MM.1S (cell line): ENCODE measurements around the gene METTL16.
"Not testable (repeated sequence)": the region's sequence is repeated elsewhere in the genome, so short reads cannot be mapped to it uniquely, and the experiment has no call there.

Experiments used
- DNase-seq: peaks from one replicate; pipeline ENCODE4 v3.0.0-alpha.2; 2015
- H2AFZ ChIP-seq: fragments of 300-600 bp; sonication (generic); 2 replicates; pipeline ENCODE4 v1.6.0; 2016; ENCODE audit warnings: antibody characterized with exemption, low read length
- H3F3A ChIP-seq: fragments of 300-600 bp; sonication (generic); 2 replicates; pipeline ENCODE4 v1.6.1; 2016; ENCODE audit warnings: mild to moderate bottlenecking, antibody characterized with exemption, low read length, moderate library complexity, mixed read lengths; ENCODE audit not compliant: insufficient read depth
- H3K27ac ChIP-seq: fragments of 300-600 bp; sonication (generic); 2 replicates; pipeline ENCODE4 v1.5.1; 2016; ENCODE audit warnings: mild to moderate bottlenecking, low read length
- H3K27me3 ChIP-seq: fragments of 300-600 bp; sonication (generic); replicated peaks from 2 replicates; pipeline ENCODE4 v1.6.0; 2016; ENCODE audit warnings: low read length; ENCODE audit not compliant: insufficient read depth
- H3K36me3 ChIP-seq: fragments of 300-600 bp; sonication (generic); replicated peaks from 2 replicates; pipeline ENCODE4 v1.6.1; 2016; ENCODE audit warnings: mild to moderate bottlenecking, low read length, mixed read lengths; ENCODE audit not compliant: insufficient read depth
- H3K4me1 ChIP-seq: fragments of 300-600 bp; sonication (generic); 2 replicates; pipeline ENCODE4 v1.6.1; 2016; ENCODE audit warnings: low read length, mixed read lengths
- H3K4me2 ChIP-seq: fragments of 300-600 bp; sonication (generic); 2 replicates; pipeline ENCODE4 v1.6.0; 2016; ENCODE audit warnings: low read depth, low read length
- H3K4me3 ChIP-seq: fragments of 300-600 bp; sonication (generic); 2 replicates; pipeline ENCODE4 v1.5.1; 2016; ENCODE audit warnings: low read length, mixed read lengths
- H3K79me2 ChIP-seq: fragments of 300-600 bp; sonication (generic); 2 replicates; pipeline ENCODE4 v1.6.1; 2016; ENCODE audit warnings: mixed run types, low read length, mixed read lengths
- H3K9ac ChIP-seq: fragments of 300-600 bp; sonication (generic); 2 replicates; pipeline ENCODE4 v1.6.1; 2016; ENCODE audit warnings: low read length, mixed read lengths
- H3K9me2 ChIP-seq: fragments of 300-600 bp; sonication (generic); replicated peaks from 2 replicates; pipeline ENCODE4 v1.6.1; 2016; ENCODE audit warnings: mild to moderate bottlenecking, low read length, mixed read lengths; ENCODE audit not compliant: insufficient read depth
- H3K9me3 ChIP-seq: fragments of 300-600 bp; sonication (generic); replicated peaks from 2 replicates; pipeline ENCODE4 v1.6.1; 2016; ENCODE audit warnings: mild to moderate bottlenecking, low read length, mixed read lengths; ENCODE audit not compliant: insufficient read depth
- H4K20me1 ChIP-seq: fragments of 300-600 bp; sonication (generic); 2 replicates; pipeline ENCODE4 v1.6.1; 2016; ENCODE audit warnings: mild to moderate bottlenecking, low read length, moderate library complexity, mixed read lengths; ENCODE audit not compliant: insufficient read depth
- EZH2 ChIP-seq: fragments of 300-600 bp; sonication (generic); optimal IDR thresholded peaks from 2 replicates; pipeline ENCODE3; 2017; ENCODE audit warnings: low read depth, mild to moderate bottlenecking, antibody characterized with exemption, low read length, mixed read lengths
- EZH2phosphoT487 ChIP-seq: fragments of 300-600 bp; sonication (generic); IDR thresholded peaks from 2 replicates; pipeline ENCODE4 v1.6.1; 2018; ENCODE audit warnings: antibody characterized with exemption, low read length
- TF ChIP-seq, protein P1 (sequence below): fragments of 300-600 bp; sonication (generic); IDR thresholded peaks from 2 replicates; pipeline ENCODE4 v1.5.1; 2016; ENCODE audit warnings: antibody characterized with exemption, low read length, mixed read lengths

The METTL16 gene

DNA sequence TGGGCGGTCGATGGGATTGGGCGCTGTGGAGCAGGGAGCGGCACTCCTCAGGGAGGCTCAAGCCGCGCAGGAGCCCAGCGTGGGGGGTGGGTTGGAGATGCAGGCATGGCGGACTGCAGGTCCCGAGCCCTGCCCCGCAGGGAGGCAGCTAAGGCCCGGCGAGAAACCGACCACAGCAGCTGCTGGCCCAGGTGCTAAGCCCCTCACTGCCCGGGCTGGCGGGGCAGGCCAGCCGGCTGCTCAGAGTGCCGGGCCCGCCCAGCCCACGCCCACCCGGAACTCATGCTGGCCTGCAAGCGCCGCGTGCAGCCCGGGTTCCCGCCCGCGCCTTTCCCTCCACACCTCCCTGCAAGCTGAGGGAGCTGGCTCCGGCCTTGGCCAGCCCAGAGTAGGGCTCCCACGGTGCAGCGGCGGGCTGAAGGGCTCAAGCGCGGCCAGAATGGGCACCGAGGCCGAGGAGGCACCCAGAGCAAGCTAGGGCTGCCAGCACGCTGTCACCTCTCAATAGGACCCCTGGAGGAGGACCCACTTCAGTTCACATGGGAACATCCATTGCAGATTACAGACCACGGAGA is 20.5 kb upstream of the METTL16 start:
- Histone ChIP-seq H3K9ac (no peak overlapping the region), H3K27me3 (no peaks in the 10 kb centered on the region), H3K36me3 (no peaks in the 10 kb centered on the region), H3K4me3 (no peak overlapping the region), H3K9me2 (no peaks in the 10 kb centered on the region), H2AFZ (no peak overlapping the region), H4K20me1 (no peaks in the 10 kb centered on the region), H3F3A (no peaks in the 10 kb centered on the region), H3K4me2 (no peak overlapping the region), H3K9me3 (no peaks in the 10 kb centered on the region), H3K79me2 (no peaks in the 10 kb centered on the region), H3K27ac (no peak overlapping the region), H3K4me1 (peaks cover 4% of the 10 kb centered on the region; the same call in 1 of the 2 replicates)
- no peak for DNase-seq
- TF ChIP-seq EZH2phosphoT487 = no peak
- TF ChIP-seq, protein P1, sequence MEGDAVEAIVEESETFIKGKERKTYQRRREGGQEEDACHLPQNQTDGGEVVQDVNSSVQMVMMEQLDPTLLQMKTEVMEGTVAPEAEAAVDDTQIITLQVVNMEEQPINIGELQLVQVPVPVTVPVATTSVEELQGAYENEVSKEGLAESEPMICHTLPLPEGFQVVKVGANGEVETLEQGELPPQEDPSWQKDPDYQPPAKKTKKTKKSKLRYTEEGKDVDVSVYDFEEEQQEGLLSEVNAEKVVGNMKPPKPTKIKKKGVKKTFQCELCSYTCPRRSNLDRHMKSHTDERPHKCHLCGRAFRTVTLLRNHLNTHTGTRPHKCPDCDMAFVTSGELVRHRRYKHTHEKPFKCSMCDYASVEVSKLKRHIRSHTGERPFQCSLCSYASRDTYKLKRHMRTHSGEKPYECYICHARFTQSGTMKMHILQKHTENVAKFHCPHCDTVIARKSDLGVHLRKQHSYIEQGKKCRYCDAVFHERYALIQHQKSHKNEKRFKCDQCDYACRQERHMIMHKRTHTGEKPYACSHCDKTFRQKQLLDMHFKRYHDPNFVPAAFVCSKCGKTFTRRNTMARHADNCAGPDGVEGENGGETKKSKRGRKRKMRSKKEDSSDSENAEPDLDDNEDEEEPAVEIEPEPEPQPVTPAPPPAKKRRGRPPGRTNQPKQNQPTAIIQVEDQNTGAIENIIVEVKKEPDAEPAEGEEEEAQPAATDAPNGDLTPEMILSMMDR = no peak
- TF ChIP-seq EZH2 = no peak

DNA sequence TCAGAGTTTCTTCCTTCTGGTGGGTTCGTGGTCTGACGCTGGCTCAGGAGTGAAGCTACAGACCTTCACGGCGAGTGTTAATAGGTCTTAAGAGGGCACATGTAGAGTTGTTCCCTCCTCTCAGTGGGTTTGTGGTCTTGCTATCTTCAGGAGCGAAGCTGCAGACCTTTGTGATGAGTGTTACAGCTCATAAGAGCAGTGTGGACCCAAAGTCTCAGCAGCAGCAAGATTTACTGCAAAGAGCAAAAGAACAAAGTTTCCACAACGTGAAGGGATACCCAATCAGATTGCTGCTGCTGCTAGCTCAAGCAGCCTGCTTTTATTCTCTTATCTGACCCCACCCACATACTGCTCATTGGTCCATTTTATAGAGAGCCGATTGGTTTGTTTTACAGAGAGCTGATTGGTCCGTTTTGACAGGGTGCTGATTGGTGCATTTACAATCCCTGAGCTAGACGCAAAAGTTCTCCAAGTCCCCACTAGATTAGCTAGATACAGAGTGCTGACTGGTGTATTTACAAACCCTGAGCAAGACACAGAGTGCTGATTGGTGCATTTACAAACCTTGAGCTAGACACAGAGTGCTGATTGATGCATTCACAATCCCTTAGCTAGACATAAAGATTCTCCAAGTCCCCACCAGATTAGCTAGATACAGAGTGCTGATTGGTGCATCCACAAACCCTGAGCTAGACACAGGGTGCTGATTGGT is 19.7 kb upstream of the METTL16 start:
- H2AFZ ChIP-seq = peak overlapping the region; percentile 14; the same call in 1 of the 2 replicates
- H3K27me3 ChIP-seq = not testable (repeated sequence)

DNA sequence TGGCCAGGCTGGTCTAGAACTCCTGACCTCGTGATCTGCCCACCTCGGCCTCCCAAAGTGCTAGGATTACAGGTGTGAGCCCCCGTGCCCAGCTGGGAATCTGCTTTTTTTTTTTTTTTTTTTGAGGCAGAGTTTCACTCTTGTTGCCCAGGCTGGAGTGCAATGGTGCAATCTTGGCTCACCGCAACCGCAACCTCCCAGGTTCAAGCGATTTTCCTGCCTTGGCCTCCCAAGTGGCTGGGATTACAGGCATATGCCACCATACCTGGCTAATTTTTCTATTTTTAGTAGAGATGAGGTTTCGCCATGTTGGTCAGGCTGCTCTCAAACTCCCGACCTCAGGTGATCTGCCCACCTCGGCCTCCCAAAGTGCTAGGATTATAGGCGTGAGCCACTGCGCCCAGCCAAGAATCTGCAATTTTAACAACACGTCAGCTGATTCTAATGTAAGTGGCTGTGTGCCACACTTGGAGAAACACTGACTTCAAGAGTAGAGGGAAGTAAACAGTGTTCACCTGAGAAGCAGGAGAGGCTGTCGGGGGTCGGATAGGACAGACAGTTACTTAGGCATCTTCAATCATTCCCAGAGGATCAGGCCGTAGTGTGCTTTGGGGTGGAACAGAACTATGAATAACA is 10.2 kb upstream of the METTL16 start:
- not testable (repeated sequence) for H3F3A ChIP-seq, H3K9ac ChIP-seq, H3K9me2 ChIP-seq, H3K4me1 ChIP-seq, H3K4me3 ChIP-seq, H2AFZ ChIP-seq, H3K36me3 ChIP-seq, H3K4me2 ChIP-seq, H3K27ac ChIP-seq, H3K27me3 ChIP-seq, H4K20me1 ChIP-seq, H3K9me3 ChIP-seq, H3K79me2 ChIP-seq, DNase-seq

More for the DNA sequence above, 19.7 kb upstream of the METTL16 start:
- H3K4me1 ChIP-seq, H3K9me3 ChIP-seq, H4K20me1 ChIP-seq, H3K9me2 ChIP-seq, H3K9ac ChIP-seq, H3K36me3 ChIP-seq, H3K27ac ChIP-seq, DNase-seq, H3F3A ChIP-seq, H3K79me2 ChIP-seq, H3K4me3 ChIP-seq, H3K4me2 ChIP-seq: not testable (repeated sequence)

DNA sequence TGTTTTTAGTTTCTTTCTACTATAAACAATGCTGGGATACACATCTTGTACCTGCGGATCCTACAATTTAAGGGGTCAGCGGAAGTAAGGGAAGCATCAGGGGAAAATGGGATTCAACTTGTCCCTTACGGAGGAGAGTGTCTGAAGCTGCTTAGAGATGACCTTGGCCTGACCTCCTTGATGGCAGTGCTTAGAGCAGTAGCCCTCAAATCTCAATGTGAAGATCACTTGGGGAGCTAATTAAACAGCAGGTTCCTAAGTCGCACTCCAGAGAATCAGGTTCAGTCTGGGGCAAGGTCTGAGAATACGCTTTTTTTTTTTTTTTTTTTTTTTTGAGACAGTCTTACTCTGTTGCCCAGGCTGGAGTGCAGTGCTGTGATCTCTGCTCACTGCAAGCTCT is 9.6 kb upstream of the METTL16 start:
- H3K36me3 ChIP-seq = no peaks in the 10 kb centered on the region
- no peaks in the 10 kb centered on the region for H3K27me3 ChIP-seq
- no peak for DNase-seq
- H3K4me1 ChIP-seq = no peaks in the 10 kb centered on the region
- no peaks in the 10 kb centered on the region for H3K79me2 ChIP-seq
- H2AFZ ChIP-seq = no peak overlapping the region
- H3K9me3 ChIP-seq = no peaks in the 10 kb centered on the region
- TF ChIP-seq EZH2phosphoT487 (no peak), EZH2 (no peak)
- TF ChIP-seq, protein P1 = no peak
- H4K20me1 ChIP-seq = no peaks in the 10 kb centered on the region
- no peaks in the 10 kb centered on the region for H3F3A ChIP-seq
- H3K4me2 ChIP-seq = no peak overlapping the region
- H3K9me2 ChIP-seq = no peaks in the 10 kb centered on the region
- no peak overlapping the region for H3K4me3 ChIP-seq
- no peak overlapping the region for H3K9ac ChIP-seq
- no peak overlapping the region for H3K27ac ChIP-seq
